SK-N-SH treated with all-trans-retinoic acid at 6 μM for 48 hours (cell line): ENCODE data around the gene ARSG.

Experiments
- ISL1 ChIP-seq: fragments of 250-450 bp; sonication (Bioruptor Pico); IDR thresholded peaks from 2 replicates; pipeline ENCODE4 v2.1.2; 2022; ENCODE audit warnings: mild to moderate bottlenecking, moderate library complexity
- OSR1 ChIP-seq: fragments of 250-450 bp; sonication (Bioruptor Pico); IDR thresholded peaks from 2 replicates; pipeline ENCODE4 v1.8.0; 2022; ENCODE audit warnings: moderate library complexity, mild to moderate bottlenecking, inconsistent platforms
- PPARA ChIP-seq: fragments of 250-450 bp; sonication (Bioruptor Pico); IDR thresholded peaks from 2 replicates; pipeline ENCODE4 v1.5.0; 2020; ENCODE audit warnings: mild to moderate bottlenecking, borderline replicate concordance
- RARB ChIP-seq: fragments of 250-450 bp; sonication (Bioruptor Pico); IDR thresholded peaks from 2 replicates; pipeline ENCODE4 v1.8.0; 2021; ENCODE audit warnings: mild to moderate bottlenecking, moderate library complexity
- SNAI2 ChIP-seq: fragments of 250-450 bp; sonication (Bioruptor Pico); IDR thresholded peaks from 2 replicates; pipeline ENCODE4 v1.5.0; 2020; ENCODE audit warnings: mild to moderate bottlenecking, moderate library complexity
- TCF4 ChIP-seq: fragments of 250-450 bp; sonication (Bioruptor Pico); IDR thresholded peaks from 2 replicates; pipeline ENCODE4 v1.8.0; 2021; ENCODE audit warnings: mild to moderate bottlenecking, moderate library complexity, borderline replicate concordance
- TOX ChIP-seq: fragments of 250-450 bp; sonication (Bioruptor Pico); IDR thresholded peaks from 2 replicates; pipeline ENCODE4 v1.8.0; 2021; ENCODE audit warnings: mild to moderate bottlenecking, moderate library complexity, borderline replicate concordance
- ZFP3 ChIP-seq: fragments of 250-450 bp; sonication (Bioruptor Pico); IDR thresholded peaks from 2 replicates; pipeline ENCODE4 v1.5.0; 2020; ENCODE audit warnings: mild to moderate bottlenecking, moderate library complexity
- ZNF565 ChIP-seq: fragments of 450-650 bp; formaldehyde crosslinking; conservative IDR thresholded peaks from 2 replicates; pipeline ENCODE4 v1.5.0; 2020; ENCODE audit warnings: low read depth, mild to moderate bottlenecking, moderate library complexity
- ZNF8 ChIP-seq: fragments of 450-650 bp; formaldehyde crosslinking; IDR thresholded peaks from 2 replicates; pipeline ENCODE4 v1.5.0; 2020; ENCODE audit warnings: mild to moderate bottlenecking, moderate library complexity
- TF ChIP-seq, protein P1 (sequence below): fragments of 250-450 bp; sonication (Bioruptor Pico); IDR thresholded peaks from 2 replicates; pipeline ENCODE4 v1.5.0; 2020; ENCODE audit warnings: mild to moderate bottlenecking, moderate library complexity
- TF ChIP-seq, protein P2 (sequence below): fragments of 250-450 bp; sonication (Bioruptor Pico); IDR thresholded peaks from 2 replicates; pipeline ENCODE4 v1.5.1; 2020; ENCODE audit warnings: low read depth, mild to moderate bottlenecking, moderate library complexity
- TF ChIP-seq, protein P3 (sequence below): fragments of 250-450 bp; sonication (Bioruptor Pico); IDR thresholded peaks from 2 replicates; pipeline ENCODE4 v1.8.0; 2021; ENCODE audit warnings: low read depth, mild to moderate bottlenecking, moderate library complexity, borderline replicate concordance
- TF ChIP-seq, protein P4 (sequence below): fragments of 250-450 bp; sonication (Bioruptor Pico); IDR thresholded peaks from 2 replicates; pipeline ENCODE4 v1.8.0; 2020; ENCODE audit warnings: mild to moderate bottlenecking, moderate library complexity, borderline replicate concordance

DNA sequence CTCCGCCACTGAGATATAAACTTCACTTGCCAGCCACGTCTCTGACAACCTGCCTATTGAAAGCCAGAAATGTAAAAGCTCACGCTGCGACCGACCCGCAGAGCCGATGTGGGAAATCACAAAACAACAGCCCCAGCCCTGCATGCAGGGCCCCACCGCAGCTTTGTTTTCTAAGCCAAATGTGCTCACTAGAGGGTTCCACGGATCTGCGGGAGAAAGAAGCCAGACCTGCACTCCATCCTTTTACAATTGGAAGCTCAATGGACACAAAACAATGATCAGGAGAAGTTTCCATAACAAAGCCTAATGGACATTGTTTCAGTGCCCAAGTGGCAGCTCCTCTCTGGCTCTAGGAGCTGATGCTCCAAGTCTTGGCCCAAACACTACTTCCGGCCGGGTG, 132.9 kb downstream of the ARSG start:
- TF ChIP-seq RARB = no peak
- TF ChIP-seq, protein P1, sequence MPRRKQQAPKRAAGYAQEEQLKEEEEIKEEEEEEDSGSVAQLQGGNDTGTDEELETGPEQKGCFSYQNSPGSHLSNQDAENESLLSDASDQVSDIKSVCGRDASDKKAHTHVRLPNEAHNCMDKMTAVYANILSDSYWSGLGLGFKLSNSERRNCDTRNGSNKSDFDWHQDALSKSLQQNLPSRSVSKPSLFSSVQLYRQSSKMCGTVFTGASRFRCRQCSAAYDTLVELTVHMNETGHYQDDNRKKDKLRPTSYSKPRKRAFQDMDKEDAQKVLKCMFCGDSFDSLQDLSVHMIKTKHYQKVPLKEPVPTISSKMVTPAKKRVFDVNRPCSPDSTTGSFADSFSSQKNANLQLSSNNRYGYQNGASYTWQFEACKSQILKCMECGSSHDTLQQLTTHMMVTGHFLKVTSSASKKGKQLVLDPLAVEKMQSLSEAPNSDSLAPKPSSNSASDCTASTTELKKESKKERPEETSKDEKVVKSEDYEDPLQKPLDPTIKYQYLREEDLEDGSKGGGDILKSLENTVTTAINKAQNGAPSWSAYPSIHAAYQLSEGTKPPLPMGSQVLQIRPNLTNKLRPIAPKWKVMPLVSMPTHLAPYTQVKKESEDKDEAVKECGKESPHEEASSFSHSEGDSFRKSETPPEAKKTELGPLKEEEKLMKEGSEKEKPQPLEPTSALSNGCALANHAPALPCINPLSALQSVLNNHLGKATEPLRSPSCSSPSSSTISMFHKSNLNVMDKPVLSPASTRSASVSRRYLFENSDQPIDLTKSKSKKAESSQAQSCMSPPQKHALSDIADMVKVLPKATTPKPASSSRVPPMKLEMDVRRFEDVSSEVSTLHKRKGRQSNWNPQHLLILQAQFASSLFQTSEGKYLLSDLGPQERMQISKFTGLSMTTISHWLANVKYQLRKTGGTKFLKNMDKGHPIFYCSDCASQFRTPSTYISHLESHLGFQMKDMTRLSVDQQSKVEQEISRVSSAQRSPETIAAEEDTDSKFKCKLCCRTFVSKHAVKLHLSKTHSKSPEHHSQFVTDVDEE (CRISPR knock-in tag) = no peak
- TF ChIP-seq ZNF8 = no peak
- no peak for TF ChIP-seq TCF4
- no peak for TF ChIP-seq OSR1 (CRISPR knock-in tag)
- TF ChIP-seq, protein P2, sequence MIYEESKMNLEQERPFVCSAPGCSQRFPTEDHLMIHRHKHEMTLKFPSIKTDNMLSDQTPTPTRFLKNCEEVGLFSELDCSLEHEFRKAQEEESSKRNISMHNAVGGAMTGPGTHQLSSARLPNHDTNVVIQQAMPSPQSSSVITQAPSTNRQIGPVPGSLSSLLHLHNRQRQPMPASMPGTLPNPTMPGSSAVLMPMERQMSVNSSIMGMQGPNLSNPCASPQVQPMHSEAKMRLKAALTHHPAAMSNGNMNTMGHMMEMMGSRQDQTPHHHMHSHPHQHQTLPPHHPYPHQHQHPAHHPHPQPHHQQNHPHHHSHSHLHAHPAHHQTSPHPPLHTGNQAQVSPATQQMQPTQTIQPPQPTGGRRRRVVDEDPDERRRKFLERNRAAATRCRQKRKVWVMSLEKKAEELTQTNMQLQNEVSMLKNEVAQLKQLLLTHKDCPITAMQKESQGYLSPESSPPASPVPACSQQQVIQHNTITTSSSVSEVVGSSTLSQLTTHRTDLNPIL (CRISPR knock-in tag) = no peak
- TF ChIP-seq, protein P3, sequence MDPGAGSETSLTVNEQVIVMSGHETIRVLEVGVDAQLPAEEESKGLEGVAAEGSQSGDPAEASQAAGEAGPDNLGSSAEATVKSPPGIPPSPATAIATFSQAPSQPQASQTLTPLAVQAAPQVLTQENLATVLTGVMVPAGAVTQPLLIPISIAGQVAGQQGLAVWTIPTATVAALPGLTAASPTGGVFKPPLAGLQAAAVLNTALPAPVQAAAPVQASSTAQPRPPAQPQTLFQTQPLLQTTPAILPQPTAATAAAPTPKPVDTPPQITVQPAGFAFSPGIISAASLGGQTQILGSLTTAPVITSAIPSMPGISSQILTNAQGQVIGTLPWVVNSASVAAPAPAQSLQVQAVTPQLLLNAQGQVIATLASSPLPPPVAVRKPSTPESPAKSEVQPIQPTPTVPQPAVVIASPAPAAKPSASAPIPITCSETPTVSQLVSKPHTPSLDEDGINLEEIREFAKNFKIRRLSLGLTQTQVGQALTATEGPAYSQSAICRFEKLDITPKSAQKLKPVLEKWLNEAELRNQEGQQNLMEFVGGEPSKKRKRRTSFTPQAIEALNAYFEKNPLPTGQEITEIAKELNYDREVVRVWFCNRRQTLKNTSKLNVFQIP (CRISPR knock-in tag) = no peak
- no peak for TF ChIP-seq SNAI2 (CRISPR knock-in tag)
- TF ChIP-seq ZFP3 (CRISPR knock-in tag) = no peak
- TF ChIP-seq, protein P4, sequence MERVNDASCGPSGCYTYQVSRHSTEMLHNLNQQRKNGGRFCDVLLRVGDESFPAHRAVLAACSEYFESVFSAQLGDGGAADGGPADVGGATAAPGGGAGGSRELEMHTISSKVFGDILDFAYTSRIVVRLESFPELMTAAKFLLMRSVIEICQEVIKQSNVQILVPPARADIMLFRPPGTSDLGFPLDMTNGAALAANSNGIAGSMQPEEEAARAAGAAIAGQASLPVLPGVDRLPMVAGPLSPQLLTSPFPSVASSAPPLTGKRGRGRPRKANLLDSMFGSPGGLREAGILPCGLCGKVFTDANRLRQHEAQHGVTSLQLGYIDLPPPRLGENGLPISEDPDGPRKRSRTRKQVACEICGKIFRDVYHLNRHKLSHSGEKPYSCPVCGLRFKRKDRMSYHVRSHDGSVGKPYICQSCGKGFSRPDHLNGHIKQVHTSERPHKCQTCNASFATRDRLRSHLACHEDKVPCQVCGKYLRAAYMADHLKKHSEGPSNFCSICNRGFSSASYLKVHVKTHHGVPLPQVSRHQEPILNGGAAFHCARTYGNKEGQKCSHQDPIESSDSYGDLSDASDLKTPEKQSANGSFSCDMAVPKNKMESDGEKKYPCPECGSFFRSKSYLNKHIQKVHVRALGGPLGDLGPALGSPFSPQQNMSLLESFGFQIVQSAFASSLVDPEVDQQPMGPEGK (CRISPR knock-in tag) = no peak
- no peak for TF ChIP-seq ZNF565
- TF ChIP-seq TOX (CRISPR knock-in tag) = no peak
- TF ChIP-seq PPARA = no peak
- no peak for TF ChIP-seq ISL1 (CRISPR knock-in tag)
